WTC11 (cell line): ENCODE measurements around the gene PRR12. TPM values are rescaled to one million over a fixed set of nuclear protein-coding genes. Genes with fewer than 3 reads are reported as not detected.

Experiments
- CREM ChIP-seq: sonication (generic); formaldehyde crosslinking; IDR thresholded peaks from 2 replicates; pipeline ENCODE4 v1.8.1; 2022; ENCODE audit warnings: mild to moderate bottlenecking, missing genetic modification reagents, moderate library complexity
- ELF4 ChIP-seq: sonication (generic); formaldehyde crosslinking; IDR thresholded peaks from 2 replicates; pipeline ENCODE4 v1.8.1; 2022; ENCODE audit warnings: low read depth, mild to moderate bottlenecking, moderate library complexity, missing genetic modification reagents
- FOXK1 ChIP-seq: sonication (generic); formaldehyde crosslinking; IDR thresholded peaks from 2 replicates; pipeline ENCODE4 v1.8.0; 2022; ENCODE audit warnings: mild to moderate bottlenecking, moderate library complexity, missing genetic modification reagents
- GABPB1 ChIP-seq: sonication (generic); formaldehyde crosslinking; IDR thresholded peaks from 2 replicates; pipeline ENCODE4 v1.8.1; 2023; ENCODE audit warnings: mild to moderate bottlenecking, missing genetic modification reagents
- GRHL2 ChIP-seq: fragments of 250-450 bp; sonication (Bioruptor Pico); IDR thresholded peaks from 2 replicates; pipeline ENCODE4 v1.8.0; 2022; ENCODE audit warnings: mild to moderate bottlenecking, moderate library complexity; ENCODE audit not compliant: insufficient replicate concordance, severe bottlenecking
- GTF2I ChIP-seq: fragments of 250-450 bp; sonication (Bioruptor Pico); conservative IDR thresholded peaks from 2 replicates; pipeline ENCODE4 v1.4.0; 2021; ENCODE audit warnings: mild to moderate bottlenecking
- JUN ChIP-seq: sonication (generic); formaldehyde crosslinking; IDR thresholded peaks from 2 replicates; pipeline ENCODE4 v1.8.0; 2023; ENCODE audit warnings: mild to moderate bottlenecking, missing genetic modification reagents
- NR3C1 ChIP-seq: sonication (generic); formaldehyde crosslinking; conservative IDR thresholded peaks from 2 replicates; pipeline ENCODE4 v1.8.1; 2023; ENCODE audit warnings: low read depth, mild to moderate bottlenecking, missing genetic modification reagents
- OVOL2 ChIP-seq: fragments of 250-450 bp; sonication (Bioruptor Pico); IDR thresholded peaks from 2 replicates; pipeline ENCODE4 v1.9.0; 2021; ENCODE audit warnings: mild to moderate bottlenecking, borderline replicate concordance
- SMAD4 ChIP-seq: sonication (generic); formaldehyde crosslinking; IDR thresholded peaks from 2 replicates; pipeline ENCODE4 v1.8.0; 2022; ENCODE audit warnings: mild to moderate bottlenecking, missing genetic modification reagents
- TEAD1 ChIP-seq: sonication (generic); formaldehyde crosslinking; IDR thresholded peaks from 2 replicates; pipeline ENCODE4 v1.8.0; 2022; ENCODE audit warnings: mild to moderate bottlenecking, missing genetic modification reagents
- total RNA-seq: library from RNA; stranded (reverse); gene quantifications from 3 replicates; pipeline ENCODE4 v1.2.3, GENCODE V29; 2021
- TF ChIP-seq, protein P1 (sequence below): sonication (generic); formaldehyde crosslinking; IDR thresholded peaks from 2 replicates; pipeline ENCODE4 v1.8.1; 2023; ENCODE audit warnings: mild to moderate bottlenecking, missing genetic modification reagents
- TF ChIP-seq, protein P2 (sequence below): sonication (generic); formaldehyde crosslinking; IDR thresholded peaks from 2 replicates; pipeline ENCODE4 v1.8.0; 2022; ENCODE audit warnings: mild to moderate bottlenecking, missing genetic modification reagents
- TF ChIP-seq, protein P3 (sequence below): fragments of 250-450 bp; sonication (Bioruptor Pico); IDR thresholded peaks from 2 replicates; pipeline ENCODE4 v1.8.0; 2021; ENCODE audit warnings: mild to moderate bottlenecking
- TF ChIP-seq, protein P4 (sequence below): fragments of 250-450 bp; sonication (Bioruptor Pico); IDR thresholded peaks from 2 replicates; pipeline ENCODE4 v1.9.0; 2021; ENCODE audit warnings: mild to moderate bottlenecking
- TF ChIP-seq, protein P5 (sequence below): sonication (generic); formaldehyde crosslinking; conservative IDR thresholded peaks from 2 replicates; pipeline ENCODE4 v1.8.1; 2022; ENCODE audit warnings: mild to moderate bottlenecking, missing genetic modification reagents
- TF ChIP-seq, protein P6 (sequence below): sonication (generic); formaldehyde crosslinking; IDR thresholded peaks from 2 replicates; pipeline ENCODE4 v1.8.1; 2022; ENCODE audit warnings: low read depth, missing genetic modification reagents, borderline replicate concordance
- TF ChIP-seq, protein P7 (sequence below): sonication (generic); formaldehyde crosslinking; IDR thresholded peaks from 2 replicates; pipeline ENCODE4 v1.8.0; 2023; ENCODE audit warnings: missing genetic modification reagents
- TF ChIP-seq, protein P8 (sequence below): sonication (generic); formaldehyde crosslinking; IDR thresholded peaks from 2 replicates; pipeline ENCODE4 v1.8.1; 2023; ENCODE audit warnings: mild to moderate bottlenecking, missing genetic modification reagents, moderate library complexity
- TF ChIP-seq, protein P9 (sequence below): sonication (generic); formaldehyde crosslinking; IDR thresholded peaks from 2 replicates; pipeline ENCODE4 v1.8.1; 2022; ENCODE audit warnings: mild to moderate bottlenecking, moderate library complexity, missing genetic modification reagents
- TF ChIP-seq, protein P10 (sequence below): fragments of 250-450 bp; sonication (Bioruptor Pico); IDR thresholded peaks from 2 replicates; pipeline ENCODE4 v1.9.0; 2021; ENCODE audit warnings: mild to moderate bottlenecking, borderline replicate concordance
- TF ChIP-seq, protein P11 (sequence below): sonication (generic); formaldehyde crosslinking; IDR thresholded peaks from 2 replicates; pipeline ENCODE4 v1.8.0; 2022; ENCODE audit warnings: mild to moderate bottlenecking, missing genetic modification reagents

PRR12 gene
- total RNA-seq, 1 experiment from 2014 or later = 86.1 TPM

DNA sequence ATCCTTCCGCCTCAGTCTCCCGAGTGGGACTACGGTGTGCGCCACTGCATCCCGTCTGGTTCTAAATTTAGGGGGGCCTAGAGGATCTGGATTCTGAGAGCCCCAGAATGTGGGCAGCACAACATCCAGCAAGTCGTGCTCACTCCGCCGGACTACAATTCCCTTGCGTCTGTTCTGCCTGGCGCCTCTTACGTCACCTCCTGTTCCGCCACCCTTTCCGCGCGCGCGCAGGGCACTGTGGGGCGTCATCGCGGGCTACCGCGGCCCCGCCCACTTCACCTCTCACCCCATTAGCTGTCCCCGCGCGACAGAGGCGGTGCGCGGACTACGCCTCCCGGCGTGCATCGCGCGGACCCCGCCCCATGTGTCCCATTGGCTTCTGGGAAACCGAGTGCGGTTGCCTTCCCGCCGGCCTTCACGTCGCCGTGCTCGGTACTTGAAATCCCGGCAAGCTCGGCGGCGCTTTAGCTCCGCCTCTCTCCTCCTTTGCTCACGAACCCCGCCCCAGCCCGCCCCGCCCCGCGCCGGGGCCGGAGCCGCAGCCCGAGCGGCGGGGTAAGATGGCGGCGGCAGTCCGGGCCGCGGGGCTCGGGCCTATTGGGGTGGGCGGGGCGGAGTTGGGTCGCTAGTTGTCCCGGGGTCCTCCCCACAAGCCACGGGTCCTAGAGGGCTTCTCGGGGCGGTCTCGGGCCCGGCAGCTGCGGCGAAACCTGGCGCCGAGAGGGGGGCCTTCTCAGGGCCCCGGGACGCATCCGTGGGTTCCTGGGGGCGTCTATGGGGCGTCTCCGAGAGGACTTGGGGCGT is 50.9 kb downstream of the PRR12 start, which contains the start of gene SCAF1 (continued):
- TF ChIP-seq, protein P1, sequence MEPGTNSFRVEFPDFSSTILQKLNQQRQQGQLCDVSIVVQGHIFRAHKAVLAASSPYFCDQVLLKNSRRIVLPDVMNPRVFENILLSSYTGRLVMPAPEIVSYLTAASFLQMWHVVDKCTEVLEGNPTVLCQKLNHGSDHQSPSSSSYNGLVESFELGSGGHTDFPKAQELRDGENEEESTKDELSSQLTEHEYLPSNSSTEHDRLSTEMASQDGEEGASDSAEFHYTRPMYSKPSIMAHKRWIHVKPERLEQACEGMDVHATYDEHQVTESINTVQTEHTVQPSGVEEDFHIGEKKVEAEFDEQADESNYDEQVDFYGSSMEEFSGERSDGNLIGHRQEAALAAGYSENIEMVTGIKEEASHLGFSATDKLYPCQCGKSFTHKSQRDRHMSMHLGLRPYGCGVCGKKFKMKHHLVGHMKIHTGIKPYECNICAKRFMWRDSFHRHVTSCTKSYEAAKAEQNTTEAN (CRISPR knock-in tag) = no peak
- TF ChIP-seq GTF2I = no peak
- no peak for TF ChIP-seq SMAD4 (CRISPR knock-in tag)
- TF ChIP-seq, protein P2, sequence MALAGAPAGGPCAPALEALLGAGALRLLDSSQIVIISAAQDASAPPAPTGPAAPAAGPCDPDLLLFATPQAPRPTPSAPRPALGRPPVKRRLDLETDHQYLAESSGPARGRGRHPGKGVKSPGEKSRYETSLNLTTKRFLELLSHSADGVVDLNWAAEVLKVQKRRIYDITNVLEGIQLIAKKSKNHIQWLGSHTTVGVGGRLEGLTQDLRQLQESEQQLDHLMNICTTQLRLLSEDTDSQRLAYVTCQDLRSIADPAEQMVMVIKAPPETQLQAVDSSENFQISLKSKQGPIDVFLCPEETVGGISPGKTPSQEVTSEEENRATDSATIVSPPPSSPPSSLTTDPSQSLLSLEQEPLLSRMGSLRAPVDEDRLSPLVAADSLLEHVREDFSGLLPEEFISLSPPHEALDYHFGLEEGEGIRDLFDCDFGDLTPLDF (CRISPR knock-in tag) = no peak
- TF ChIP-seq OVOL2 (CRISPR knock-in tag) = no peak
- TF ChIP-seq, protein P3, sequence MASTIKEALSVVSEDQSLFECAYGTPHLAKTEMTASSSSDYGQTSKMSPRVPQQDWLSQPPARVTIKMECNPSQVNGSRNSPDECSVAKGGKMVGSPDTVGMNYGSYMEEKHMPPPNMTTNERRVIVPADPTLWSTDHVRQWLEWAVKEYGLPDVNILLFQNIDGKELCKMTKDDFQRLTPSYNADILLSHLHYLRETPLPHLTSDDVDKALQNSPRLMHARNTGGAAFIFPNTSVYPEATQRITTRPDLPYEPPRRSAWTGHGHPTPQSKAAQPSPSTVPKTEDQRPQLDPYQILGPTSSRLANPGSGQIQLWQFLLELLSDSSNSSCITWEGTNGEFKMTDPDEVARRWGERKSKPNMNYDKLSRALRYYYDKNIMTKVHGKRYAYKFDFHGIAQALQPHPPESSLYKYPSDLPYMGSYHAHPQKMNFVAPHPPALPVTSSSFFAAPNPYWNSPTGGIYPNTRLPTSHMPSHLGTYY (CRISPR knock-in tag) = no peak
- no peak for TF ChIP-seq ELF4 (CRISPR knock-in tag)
- TF ChIP-seq, protein P4, sequence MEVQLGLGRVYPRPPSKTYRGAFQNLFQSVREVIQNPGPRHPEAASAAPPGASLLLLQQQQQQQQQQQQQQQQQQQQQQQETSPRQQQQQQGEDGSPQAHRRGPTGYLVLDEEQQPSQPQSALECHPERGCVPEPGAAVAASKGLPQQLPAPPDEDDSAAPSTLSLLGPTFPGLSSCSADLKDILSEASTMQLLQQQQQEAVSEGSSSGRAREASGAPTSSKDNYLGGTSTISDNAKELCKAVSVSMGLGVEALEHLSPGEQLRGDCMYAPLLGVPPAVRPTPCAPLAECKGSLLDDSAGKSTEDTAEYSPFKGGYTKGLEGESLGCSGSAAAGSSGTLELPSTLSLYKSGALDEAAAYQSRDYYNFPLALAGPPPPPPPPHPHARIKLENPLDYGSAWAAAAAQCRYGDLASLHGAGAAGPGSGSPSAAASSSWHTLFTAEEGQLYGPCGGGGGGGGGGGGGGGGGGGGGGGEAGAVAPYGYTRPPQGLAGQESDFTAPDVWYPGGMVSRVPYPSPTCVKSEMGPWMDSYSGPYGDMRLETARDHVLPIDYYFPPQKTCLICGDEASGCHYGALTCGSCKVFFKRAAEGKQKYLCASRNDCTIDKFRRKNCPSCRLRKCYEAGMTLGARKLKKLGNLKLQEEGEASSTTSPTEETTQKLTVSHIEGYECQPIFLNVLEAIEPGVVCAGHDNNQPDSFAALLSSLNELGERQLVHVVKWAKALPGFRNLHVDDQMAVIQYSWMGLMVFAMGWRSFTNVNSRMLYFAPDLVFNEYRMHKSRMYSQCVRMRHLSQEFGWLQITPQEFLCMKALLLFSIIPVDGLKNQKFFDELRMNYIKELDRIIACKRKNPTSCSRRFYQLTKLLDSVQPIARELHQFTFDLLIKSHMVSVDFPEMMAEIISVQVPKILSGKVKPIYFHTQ (CRISPR knock-in tag) = no peak
- TF ChIP-seq, protein P5, sequence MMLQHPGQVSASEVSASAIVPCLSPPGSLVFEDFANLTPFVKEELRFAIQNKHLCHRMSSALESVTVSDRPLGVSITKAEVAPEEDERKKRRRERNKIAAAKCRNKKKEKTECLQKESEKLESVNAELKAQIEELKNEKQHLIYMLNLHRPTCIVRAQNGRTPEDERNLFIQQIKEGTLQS = no peak
- TF ChIP-seq, protein P6, sequence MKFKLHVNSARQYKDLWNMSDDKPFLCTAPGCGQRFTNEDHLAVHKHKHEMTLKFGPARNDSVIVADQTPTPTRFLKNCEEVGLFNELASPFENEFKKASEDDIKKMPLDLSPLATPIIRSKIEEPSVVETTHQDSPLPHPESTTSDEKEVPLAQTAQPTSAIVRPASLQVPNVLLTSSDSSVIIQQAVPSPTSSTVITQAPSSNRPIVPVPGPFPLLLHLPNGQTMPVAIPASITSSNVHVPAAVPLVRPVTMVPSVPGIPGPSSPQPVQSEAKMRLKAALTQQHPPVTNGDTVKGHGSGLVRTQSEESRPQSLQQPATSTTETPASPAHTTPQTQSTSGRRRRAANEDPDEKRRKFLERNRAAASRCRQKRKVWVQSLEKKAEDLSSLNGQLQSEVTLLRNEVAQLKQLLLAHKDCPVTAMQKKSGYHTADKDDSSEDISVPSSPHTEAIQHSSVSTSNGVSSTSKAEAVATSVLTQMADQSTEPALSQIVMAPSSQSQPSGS (CRISPR knock-in tag) = no peak
- TF ChIP-seq, protein P7, sequence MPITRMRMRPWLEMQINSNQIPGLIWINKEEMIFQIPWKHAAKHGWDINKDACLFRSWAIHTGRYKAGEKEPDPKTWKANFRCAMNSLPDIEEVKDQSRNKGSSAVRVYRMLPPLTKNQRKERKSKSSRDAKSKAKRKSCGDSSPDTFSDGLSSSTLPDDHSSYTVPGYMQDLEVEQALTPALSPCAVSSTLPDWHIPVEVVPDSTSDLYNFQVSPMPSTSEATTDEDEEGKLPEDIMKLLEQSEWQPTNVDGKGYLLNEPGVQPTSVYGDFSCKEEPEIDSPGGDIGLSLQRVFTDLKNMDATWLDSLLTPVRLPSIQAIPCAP = 0 out of 2 replicates have a peak, but pooled peaks have one; percentile 62
- peak; percentile 84 for TF ChIP-seq FOXK1 (CRISPR knock-in tag)
- TF ChIP-seq, protein P8, sequence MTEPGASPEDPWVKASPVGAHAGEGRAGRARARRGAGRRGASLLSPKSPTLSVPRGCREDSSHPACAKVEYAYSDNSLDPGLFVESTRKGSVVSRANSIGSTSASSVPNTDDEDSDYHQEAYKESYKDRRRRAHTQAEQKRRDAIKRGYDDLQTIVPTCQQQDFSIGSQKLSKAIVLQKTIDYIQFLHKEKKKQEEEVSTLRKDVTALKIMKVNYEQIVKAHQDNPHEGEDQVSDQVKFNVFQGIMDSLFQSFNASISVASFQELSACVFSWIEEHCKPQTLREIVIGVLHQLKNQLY (CRISPR knock-in tag) = no peak
- no peak for TF ChIP-seq GRHL2 (CRISPR knock-in tag)
- TF ChIP-seq, protein P9, sequence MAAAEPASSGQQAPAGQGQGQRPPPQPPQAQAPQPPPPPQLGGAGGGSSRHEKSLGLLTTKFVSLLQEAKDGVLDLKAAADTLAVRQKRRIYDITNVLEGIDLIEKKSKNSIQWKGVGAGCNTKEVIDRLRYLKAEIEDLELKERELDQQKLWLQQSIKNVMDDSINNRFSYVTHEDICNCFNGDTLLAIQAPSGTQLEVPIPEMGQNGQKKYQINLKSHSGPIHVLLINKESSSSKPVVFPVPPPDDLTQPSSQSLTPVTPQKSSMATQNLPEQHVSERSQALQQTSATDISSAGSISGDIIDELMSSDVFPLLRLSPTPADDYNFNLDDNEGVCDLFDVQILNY (CRISPR knock-in tag) = peak; percentile 95
- TF ChIP-seq JUN (CRISPR knock-in tag) = no peak
- TF ChIP-seq NR3C1 = no peak
- peak; percentile 81 for TF ChIP-seq GABPB1
- TF ChIP-seq TEAD1 (CRISPR knock-in tag) = no peak
- TF ChIP-seq, protein P10, sequence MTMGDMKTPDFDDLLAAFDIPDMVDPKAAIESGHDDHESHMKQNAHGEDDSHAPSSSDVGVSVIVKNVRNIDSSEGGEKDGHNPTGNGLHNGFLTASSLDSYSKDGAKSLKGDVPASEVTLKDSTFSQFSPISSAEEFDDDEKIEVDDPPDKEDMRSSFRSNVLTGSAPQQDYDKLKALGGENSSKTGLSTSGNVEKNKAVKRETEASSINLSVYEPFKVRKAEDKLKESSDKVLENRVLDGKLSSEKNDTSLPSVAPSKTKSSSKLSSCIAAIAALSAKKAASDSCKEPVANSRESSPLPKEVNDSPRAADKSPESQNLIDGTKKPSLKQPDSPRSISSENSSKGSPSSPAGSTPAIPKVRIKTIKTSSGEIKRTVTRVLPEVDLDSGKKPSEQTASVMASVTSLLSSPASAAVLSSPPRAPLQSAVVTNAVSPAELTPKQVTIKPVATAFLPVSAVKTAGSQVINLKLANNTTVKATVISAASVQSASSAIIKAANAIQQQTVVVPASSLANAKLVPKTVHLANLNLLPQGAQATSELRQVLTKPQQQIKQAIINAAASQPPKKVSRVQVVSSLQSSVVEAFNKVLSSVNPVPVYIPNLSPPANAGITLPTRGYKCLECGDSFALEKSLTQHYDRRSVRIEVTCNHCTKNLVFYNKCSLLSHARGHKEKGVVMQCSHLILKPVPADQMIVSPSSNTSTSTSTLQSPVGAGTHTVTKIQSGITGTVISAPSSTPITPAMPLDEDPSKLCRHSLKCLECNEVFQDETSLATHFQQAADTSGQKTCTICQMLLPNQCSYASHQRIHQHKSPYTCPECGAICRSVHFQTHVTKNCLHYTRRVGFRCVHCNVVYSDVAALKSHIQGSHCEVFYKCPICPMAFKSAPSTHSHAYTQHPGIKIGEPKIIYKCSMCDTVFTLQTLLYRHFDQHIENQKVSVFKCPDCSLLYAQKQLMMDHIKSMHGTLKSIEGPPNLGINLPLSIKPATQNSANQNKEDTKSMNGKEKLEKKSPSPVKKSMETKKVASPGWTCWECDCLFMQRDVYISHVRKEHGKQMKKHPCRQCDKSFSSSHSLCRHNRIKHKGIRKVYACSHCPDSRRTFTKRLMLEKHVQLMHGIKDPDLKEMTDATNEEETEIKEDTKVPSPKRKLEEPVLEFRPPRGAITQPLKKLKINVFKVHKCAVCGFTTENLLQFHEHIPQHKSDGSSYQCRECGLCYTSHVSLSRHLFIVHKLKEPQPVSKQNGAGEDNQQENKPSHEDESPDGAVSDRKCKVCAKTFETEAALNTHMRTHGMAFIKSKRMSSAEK (CRISPR knock-in tag) = no peak
- TF ChIP-seq CREM (CRISPR knock-in tag) = peak; percentile 96
- TF ChIP-seq, protein P11, sequence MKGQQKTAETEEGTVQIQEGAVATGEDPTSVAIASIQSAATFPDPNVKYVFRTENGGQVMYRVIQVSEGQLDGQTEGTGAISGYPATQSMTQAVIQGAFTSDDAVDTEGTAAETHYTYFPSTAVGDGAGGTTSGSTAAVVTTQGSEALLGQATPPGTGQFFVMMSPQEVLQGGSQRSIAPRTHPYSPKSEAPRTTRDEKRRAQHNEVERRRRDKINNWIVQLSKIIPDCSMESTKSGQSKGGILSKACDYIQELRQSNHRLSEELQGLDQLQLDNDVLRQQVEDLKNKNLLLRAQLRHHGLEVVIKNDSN = peak; percentile 80
